Uterus (tissue), 4 donors: ENCODE data around the gene NOX5. TPM values are rescaled to one million over a fixed set of nuclear protein-coding genes. Genes with fewer than 3 reads are reported as not detected.

Source experiments
- DNase-seq, 2 donors: peaks; one replicate each; pipeline ENCODE4 v3.0.0-alpha.2; 2019 to 2020
- H3K27ac ChIP-seq, 2 donors: fragments of 200-600 bp; sonication (generic); 1 replicate in 1 of 2; 2 replicates in 1 of 2; pipeline ENCODE4 v1.5.1; 2016 to 2018
- H3K27me3 ChIP-seq, 2 donors: fragments of 200-600 bp; sonication (generic); one replicate each; pipeline ENCODE4 v1.5.1; 2018 to 2019; ENCODE audit warnings: control low read depth in 1 of 2
- H3K36me3 ChIP-seq, 2 donors: fragments of 200-600 bp; sonication (generic); one replicate each; pipeline ENCODE4 v1.5.1; 2019; ENCODE audit warnings: control low read depth in 1 of 2
- H3K4me1 ChIP-seq, 2 donors: fragments of 200-600 bp; sonication (generic); one replicate each; pipeline ENCODE4 v1.5.1; 2018 to 2019; ENCODE audit warnings: control low read depth in 1 of 2
- H3K4me3 ChIP-seq, 2 donors: fragments of 200-600 bp; sonication (generic); 1 replicate in 1 of 2; 2 replicates in 1 of 2; pipeline ENCODE4 v1.5.1; 2018 to 2019; ENCODE audit warnings: mild to moderate bottlenecking in 1 of 2
- H3K9me3 ChIP-seq, 2 donors: fragments of 200-600 bp; sonication (generic); one replicate each; pipeline ENCODE4 v1.5.1; 2019; ENCODE audit warnings: control low read depth in 1 of 2
- CTCF ChIP-seq, 4 experiments: fragments of 200-600 bp in 2 of 4; fragments of 450-650 bp in 2 of 4; sonication (generic) in 2 of 4; IDR thresholded peaks; one replicate each; pipeline ENCODE4 v1.5.1; 2016 to 2019; ENCODE audit warnings: antibody characterized with exemption in 4 of 4, mild to moderate bottlenecking in 2 of 4, moderate library complexity in 1 of 4
- POLR2A ChIP-seq, 2 donors: fragments of 450-650 bp; IDR thresholded peaks; one replicate each; pipeline ENCODE4 v1.6.1; 2016; ENCODE audit warnings: antibody characterized with exemption in 2 of 2, mild to moderate bottlenecking in 1 of 2, moderate library complexity in 1 of 2
- intact Hi-C: fragments of 100-400 bp; cut with DNase I; formaldehyde crosslinking; loops from one replicate; pipeline ENCODE4 v1.15.1; 2023; ENCODE audit warnings: low total_unique reads
- total RNA-seq, 4 donors: library from RNA; depleted of rRNA in 3 of 4; stranded (reverse); fragments of >200 nt in 3 of 4; gene quantifications; one replicate each; pipeline versions ENCODE4 v1.1.0 to v1.2.4, GENCODE V29; 2014 to 2023
- donor health status: DM: yes; HTN: yes; CAD: no.

The NOX5 gene
- total RNA-seq, 4 donors from 2014 or later, result 0.21 to 0.52 TPM; not detected in 2

- no peak overlapping the region for H3K4me3 ChIP-seq
- H3K36me3 ChIP-seq, result no peaks in the 10 kb centered on the region
- DNase-seq, result no peak
- intact Hi-C loops, result no loop called here
- H3K4me1 ChIP-seq, result no peaks in the 10 kb centered on the region
- H3K27ac ChIP-seq, result no peak overlapping the region
- H3K9me3 ChIP-seq, result no peaks in the 10 kb centered on the region
- no peak for TF ChIP-seq POLR2A (IDR thresholded peaks at IDR 0.05)
- no peak for TF ChIP-seq CTCF (IDR thresholded peaks at IDR 0.05)
- no peaks in the 10 kb centered on the region for H3K27me3 ChIP-seq
Measured at GRCh38 chr15:69025320-69025719, 10.8 kb downstream of the NOX5 start.

- Histone ChIP-seq H3K4me1 (no peaks in the 10 kb centered on the region), H3K36me3 (no peaks in the 10 kb centered on the region), H3K27ac (no peak overlapping the region), H3K4me3 (no peak overlapping the region), H3K27me3 (no peaks in the 10 kb centered on the region), H3K9me3 (no peaks in the 10 kb centered on the region)
- intact Hi-C loops, result no loop called here
- DNase-seq, result no peak
- TF ChIP-seq POLR2A (IDR thresholded peaks at IDR 0.05) (no peak), CTCF (IDR thresholded peaks at IDR 0.05) (no peak)
Measured at GRCh38 chr15:69026355-69026754, 11.9 kb downstream of the NOX5 start.

- Histone ChIP-seq H3K27ac (no peak overlapping the region), H3K4me1 (no peaks in the 10 kb centered on the region), H3K27me3 (no peaks in the 10 kb centered on the region), H3K4me3 (no peak overlapping the region), H3K9me3 (no peaks in the 10 kb centered on the region), H3K36me3 (no peaks in the 10 kb centered on the region)
- no peak for DNase-seq
- intact Hi-C loops, result no loop called here
- TF ChIP-seq CTCF (IDR thresholded peaks at IDR 0.05), result no peak
- TF ChIP-seq POLR2A (IDR thresholded peaks at IDR 0.05), result no peak
Measured at GRCh38 chr15:69027976-69028518, 13.6 kb downstream of the NOX5 start.

- intact Hi-C loops, result no loop called here
- H3K36me3 ChIP-seq, result no peaks in the 10 kb centered on the region
- no peak overlapping the region for H3K27ac ChIP-seq
- no peaks in the 10 kb centered on the region for H3K27me3 ChIP-seq
- H3K4me3 ChIP-seq, result no peak overlapping the region
- TF ChIP-seq CTCF (IDR thresholded peaks at IDR 0.05) (peak in 1 of 4 experiments; percentile 8), POLR2A (IDR thresholded peaks at IDR 0.05) (no peak)
- H3K9me3 ChIP-seq, result no peaks in the 10 kb centered on the region
- H3K4me1 ChIP-seq, result no peaks in the 10 kb centered on the region
- no peak for DNase-seq
Measured at GRCh38 chr15:69031013-69032001, 16.8 kb downstream of the NOX5 start.

GRCh38 chr15:69032031-69032430, 17.5 kb downstream of the NOX5 start:
- Histone ChIP-seq H3K9me3 (no peaks in the 10 kb centered on the region), H3K4me3 (no peak overlapping the region), H3K4me1 (no peaks in the 10 kb centered on the region), H3K27me3 (no peaks in the 10 kb centered on the region), H3K27ac (no peak overlapping the region), H3K36me3 (no peaks in the 10 kb centered on the region)
- TF ChIP-seq POLR2A (IDR thresholded peaks at IDR 0.05) (no peak), CTCF (IDR thresholded peaks at IDR 0.05) (no peak)
- intact Hi-C loops, result no loop called here
- DNase-seq, result no peak
